Measurements from ENCODE around the gene MRPS7.

DNA sequence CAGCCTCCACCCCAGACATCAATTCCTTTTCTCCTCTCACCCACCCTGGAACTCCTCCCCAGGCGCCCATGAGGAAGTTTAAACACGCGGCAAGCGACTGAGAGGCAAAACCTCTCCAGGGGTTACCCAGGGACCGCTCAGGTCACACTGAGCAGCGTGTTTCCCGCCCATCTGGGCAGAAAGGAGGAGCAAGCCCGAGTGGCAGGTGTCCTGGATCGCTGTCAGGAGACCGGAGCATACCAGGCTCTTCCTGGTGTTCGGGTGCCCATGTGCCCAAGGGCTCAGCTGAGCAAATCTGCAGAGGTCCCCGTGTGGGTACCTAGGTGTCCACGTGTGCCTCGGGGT, 27.1 kb downstream of the MRPS7 start:
- TF ChIP-seq, protein P1, sequence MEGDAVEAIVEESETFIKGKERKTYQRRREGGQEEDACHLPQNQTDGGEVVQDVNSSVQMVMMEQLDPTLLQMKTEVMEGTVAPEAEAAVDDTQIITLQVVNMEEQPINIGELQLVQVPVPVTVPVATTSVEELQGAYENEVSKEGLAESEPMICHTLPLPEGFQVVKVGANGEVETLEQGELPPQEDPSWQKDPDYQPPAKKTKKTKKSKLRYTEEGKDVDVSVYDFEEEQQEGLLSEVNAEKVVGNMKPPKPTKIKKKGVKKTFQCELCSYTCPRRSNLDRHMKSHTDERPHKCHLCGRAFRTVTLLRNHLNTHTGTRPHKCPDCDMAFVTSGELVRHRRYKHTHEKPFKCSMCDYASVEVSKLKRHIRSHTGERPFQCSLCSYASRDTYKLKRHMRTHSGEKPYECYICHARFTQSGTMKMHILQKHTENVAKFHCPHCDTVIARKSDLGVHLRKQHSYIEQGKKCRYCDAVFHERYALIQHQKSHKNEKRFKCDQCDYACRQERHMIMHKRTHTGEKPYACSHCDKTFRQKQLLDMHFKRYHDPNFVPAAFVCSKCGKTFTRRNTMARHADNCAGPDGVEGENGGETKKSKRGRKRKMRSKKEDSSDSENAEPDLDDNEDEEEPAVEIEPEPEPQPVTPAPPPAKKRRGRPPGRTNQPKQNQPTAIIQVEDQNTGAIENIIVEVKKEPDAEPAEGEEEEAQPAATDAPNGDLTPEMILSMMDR (conservative IDR thresholded peaks at IDR 0.05 in 1 of 2, IDR thresholded peaks at IDR 0.05 in 1 of 2; ENCODE audit: extremely low read depth in 1 of 2, insufficient read depth in 1 of 2, low read depth in 1 of 2, low read length in 2 of 2) = no peak
- no peak for TF ChIP-seq EZH2 (IDR thresholded peaks at IDR 0.05; ENCODE audit: borderline replicate concordance, low read length)
